GM13977 (cell line): ENCODE data around the gene RBPJ.

Source experiments
- DNase-seq: peaks from one replicate; pipeline ENCODE4 v3.0.0; 2012; ENCODE audit warnings: low spot score
- CTCF ChIP-seq: IDR thresholded peaks from 2 replicates; pipeline ENCODE4 v1.5.1; 2012; ENCODE audit warnings: mild to moderate bottlenecking, control low read depth; ENCODE audit not compliant: insufficient read depth; ENCODE audit errors: extremely low read depth, missing control alignments
- in situ Hi-C: fragments of 300-500 bp; cut with MboI; formaldehyde crosslinking; loops from one replicate; pipeline ENCODE4 v1.12.0; 2022; ENCODE audit warnings: low sequenced_read_pairs, low pct_unique_long_range_greater_than_20kb, mixed read lengths, inconsistent platforms; ENCODE audit not compliant: unreplicated experiment

RBPJ gene

GRCh38 chr4:26441102-26441501 lies 120.3 kb downstream of the RBPJ start:
- in situ Hi-C loops = no loop called here
- TF ChIP-seq CTCF = no peak
- no peak for DNase-seq

- TF ChIP-seq CTCF = no peak
- DNase-seq = no peak
- in situ Hi-C loops = no loop called here
These were observed 121.0 kb downstream of the RBPJ start for GRCh38 chr4:26441771-26442170.

GRCh38 chr4:26447378-26447777 lies 126.6 kb downstream of the RBPJ start:
- in situ Hi-C loops = no loop called here
- no peak for DNase-seq
- TF ChIP-seq CTCF = no peak

- DNase-seq = no peak
- TF ChIP-seq CTCF = no peak
- in situ Hi-C loops = loop anchor here (25.0 kb wide), 1 partner anchor 262 kb away; no protein-coding TSS in a partner anchor
These were observed 129.6 kb downstream of the RBPJ start for GRCh38 chr4:26450418-26450817.

GRCh38 chr4:26451597-26451996 lies 130.8 kb downstream of the RBPJ start:
- DNase-seq = no peak
- TF ChIP-seq CTCF = no peak
- in situ Hi-C loops = loop anchor here (25.0 kb wide), 1 partner anchor 261 kb away; no protein-coding TSS in a partner anchor

GRCh38 chr4:26452565-26453531 lies 132.0 kb downstream of the RBPJ start:
- DNase-seq = no peak
- no peak for TF ChIP-seq CTCF
- in situ Hi-C loops = loop anchor here (25.0 kb wide), 1 partner anchor 259 kb away; no protein-coding TSS in a partner anchor
